ENCODE data around the gene CUBN. TPM values are rescaled to one million over a fixed set of nuclear protein-coding genes. Genes with fewer than 3 reads are reported as not detected.

Gene CUBN
- total RNA-seq, 1 experiment from 2014 or later = 0.10 TPM

GRCh38 chr10:16817125-16818019 lies 312.2 kb downstream of the CUBN start, which contains the start of gene RSU1:
Gene RSU1 (minus strand): TSS chr10:16817424. CDS start chr10:16817081, 343 bp downstream.
- Histone ChIP-seq H3K36me3 (peaks cover 10% of the 10 kb centered on the region), H3K4me3 (peak within 1 kb of the TSS; percentile 76), H3K27me3 (no peaks in the 10 kb centered on the region), H3K9me3 (peaks cover 3% of the 10 kb centered on the region; the same call in 1 of the 2 replicates)
- peak; percentile 100 for DNase-seq

- H3K36me3 ChIP-seq = peaks cover 10% of the 10 kb centered on the region
- no peaks in the 10 kb centered on the region for H3K27me3 ChIP-seq
- DNase-seq = no peak
- H3K9me3 ChIP-seq = no peaks in the 10 kb centered on the region
- peak overlapping the region; percentile 76 for H3K4me3 ChIP-seq
Observed at GRCh38 chr10:16816830-16817124, 312.8 kb downstream of the CUBN start.

GRCh38 chr10:16816171-16816570 lies 313.4 kb downstream of the CUBN start:
- peak overlapping the region; percentile 76 for H3K4me3 ChIP-seq
- no peaks in the 10 kb centered on the region for H3K27me3 ChIP-seq
- no peaks in the 10 kb centered on the region for H3K9me3 ChIP-seq
- H3K36me3 ChIP-seq = peaks cover 13% of the 10 kb centered on the region
- DNase-seq = no peak

GRCh38 chr10:16814012-16814411 lies 315.6 kb downstream of the CUBN start:
- no peak for DNase-seq
- Histone ChIP-seq H3K36me3 (peaks cover 15% of the 10 kb centered on the region), H3K4me3 (no peak overlapping the region), H3K27me3 (no peaks in the 10 kb centered on the region), H3K9me3 (no peaks in the 10 kb centered on the region)

- DNase-seq = no peak
- Histone ChIP-seq H3K36me3 (peaks cover 15% of the 10 kb centered on the region), H3K27me3 (no peaks in the 10 kb centered on the region), H3K9me3 (no peaks in the 10 kb centered on the region), H3K4me3 (no peak overlapping the region)
Observed at GRCh38 chr10:16812676-16813075, 316.9 kb downstream of the CUBN start.

- H3K4me3 ChIP-seq = no peak overlapping the region
- H3K27me3 ChIP-seq = no peaks in the 10 kb centered on the region
- DNase-seq = no peak
- H3K9me3 ChIP-seq = no peaks in the 10 kb centered on the region
- H3K36me3 ChIP-seq = peaks cover 15% of the 10 kb centered on the region
Observed at GRCh38 chr10:16811765-16812164, 317.8 kb downstream of the CUBN start.

- Histone ChIP-seq H3K27me3 (no peaks in the 10 kb centered on the region), H3K4me3 (no peak overlapping the region), H3K9me3 (no peaks in the 10 kb centered on the region), H3K36me3 (peaks cover 15% of the 10 kb centered on the region)
- no peak for DNase-seq
Observed at GRCh38 chr10:16811292-16811691, 318.3 kb downstream of the CUBN start.

GRCh38 chr10:16809074-16809718 lies 320.4 kb downstream of the CUBN start:
- Histone ChIP-seq H3K27me3 (no peaks in the 10 kb centered on the region), H3K9me3 (no peaks in the 10 kb centered on the region), H3K36me3 (peaks cover 16% of the 10 kb centered on the region), H3K4me3 (no peak overlapping the region)
- DNase-seq = no peak

- Histone ChIP-seq H3K4me3 (no peak overlapping the region), H3K36me3 (peaks cover 7% of the 10 kb centered on the region), H3K9me3 (no peaks in the 10 kb centered on the region), H3K27me3 (no peaks in the 10 kb centered on the region)
- DNase-seq = no peak
Observed at GRCh38 chr10:16804123-16804522, 325.5 kb downstream of the CUBN start.

GRCh38 chr10:16803464-16803863 lies 326.1 kb downstream of the CUBN start:
- H3K36me3 ChIP-seq = peaks cover 7% of the 10 kb centered on the region
- H3K4me3 ChIP-seq = no peak overlapping the region
- DNase-seq = no peak
- no peaks in the 10 kb centered on the region for H3K27me3 ChIP-seq
- no peaks in the 10 kb centered on the region for H3K9me3 ChIP-seq

- Histone ChIP-seq H3K4me3 (no peak overlapping the region), H3K9me3 (no peaks in the 10 kb centered on the region), H3K27me3 (no peaks in the 10 kb centered on the region), H3K36me3 (0 out of 2 replicates have a peak, but pooled peaks cover 2% of the 10 kb centered on the region)
- no peak for DNase-seq
Observed at GRCh38 chr10:16799621-16800020, 330.0 kb downstream of the CUBN start.

GRCh38 chr10:16798571-16798970 lies 331.0 kb downstream of the CUBN start:
- no peak overlapping the region for H3K4me3 ChIP-seq
- DNase-seq = no peak
- H3K9me3 ChIP-seq = no peaks in the 10 kb centered on the region
- no peaks in the 10 kb centered on the region for H3K27me3 ChIP-seq
- H3K36me3 ChIP-seq = 0 out of 2 replicates have a peak, but pooled peaks cover 2% of the 10 kb centered on the region

GRCh38 chr10:16795410-16796073 lies 334.1 kb downstream of the CUBN start:
- Histone ChIP-seq H3K9me3 (no peaks in the 10 kb centered on the region), H3K27me3 (no peaks in the 10 kb centered on the region), H3K4me3 (no peak overlapping the region), H3K36me3 (no peaks in the 10 kb centered on the region)
- no peak for DNase-seq

GRCh38 chr10:16794005-16794404 lies 335.6 kb downstream of the CUBN start:
- H3K9me3 ChIP-seq = no peaks in the 10 kb centered on the region
- H3K4me3 ChIP-seq = no peak overlapping the region
- H3K27me3 ChIP-seq = no peaks in the 10 kb centered on the region
- no peak for DNase-seq
- no peaks in the 10 kb centered on the region for H3K36me3 ChIP-seq

GRCh38 chr10:16792675-16793074 lies 336.9 kb downstream of the CUBN start:
- no peak for DNase-seq

GRCh38 chr10:16789765-16790164 lies 339.8 kb downstream of the CUBN start:
- H3K36me3 ChIP-seq = no peaks in the 10 kb centered on the region
- no peaks in the 10 kb centered on the region for H3K9me3 ChIP-seq
- H3K27me3 ChIP-seq = no peaks in the 10 kb centered on the region
- no peak for DNase-seq
- no peak overlapping the region for H3K4me3 ChIP-seq

More at GRCh38 chr10:16792675-16793074, 336.9 kb downstream of the CUBN start:
- no peaks in the 10 kb centered on the region for H3K9me3 ChIP-seq
- H3K36me3 ChIP-seq = no peaks in the 10 kb centered on the region
- no peaks in the 10 kb centered on the region for H3K27me3 ChIP-seq
- no peak overlapping the region for H3K4me3 ChIP-seq

- H3K4me3 ChIP-seq = no peak overlapping the region
- H3K27me3 ChIP-seq = no peaks in the 10 kb centered on the region
- H3K9me3 ChIP-seq = no peaks in the 10 kb centered on the region
- DNase-seq = no peak
- no peaks in the 10 kb centered on the region for H3K36me3 ChIP-seq
Observed at GRCh38 chr10:16789261-16789660, 340.4 kb downstream of the CUBN start.

All from MG63 (cell line).